C1 segment of cervical spinal cord (tissue), 14 donors: ENCODE measurements around the gene C6orf118.

Experiments used
- DNase-seq, 14 donors: peaks; one replicate each; lab custom pipeline; 2025; lab: John Stamatoyannopoulos, UW

Gene C6orf118

GRCh38 chr6:165244524-165245247, 64.7 kb downstream of the C6orf118 start:
- DNase-seq = peak in 3 of 14 donors; percentile 18 to 41 (median 39)

DNA sequence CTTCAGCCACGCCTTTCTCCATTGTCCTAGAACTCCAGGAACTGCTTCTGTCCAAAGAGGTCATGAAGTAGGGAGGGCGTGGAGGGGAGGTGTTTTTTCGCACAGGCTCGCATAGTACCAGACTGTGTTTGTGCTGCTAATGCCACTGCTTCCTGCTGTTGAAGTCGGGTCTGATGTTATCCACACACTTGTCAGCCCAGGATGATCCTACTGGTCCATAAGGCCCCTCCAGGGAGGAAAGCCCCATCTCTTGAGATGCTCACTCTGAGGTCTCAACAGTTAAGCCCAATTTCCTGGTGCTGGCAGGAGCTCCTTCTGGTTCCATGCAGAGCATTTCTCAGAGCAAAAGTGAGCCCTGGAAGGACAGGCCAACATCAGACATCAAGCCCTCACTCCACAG, 65.6 kb downstream of the C6orf118 start:
- DNase-seq = no peak

- no peak for DNase-seq
Observed at GRCh38 chr6:165236326-165236725, 73.1 kb downstream of the C6orf118 start.

DNA sequence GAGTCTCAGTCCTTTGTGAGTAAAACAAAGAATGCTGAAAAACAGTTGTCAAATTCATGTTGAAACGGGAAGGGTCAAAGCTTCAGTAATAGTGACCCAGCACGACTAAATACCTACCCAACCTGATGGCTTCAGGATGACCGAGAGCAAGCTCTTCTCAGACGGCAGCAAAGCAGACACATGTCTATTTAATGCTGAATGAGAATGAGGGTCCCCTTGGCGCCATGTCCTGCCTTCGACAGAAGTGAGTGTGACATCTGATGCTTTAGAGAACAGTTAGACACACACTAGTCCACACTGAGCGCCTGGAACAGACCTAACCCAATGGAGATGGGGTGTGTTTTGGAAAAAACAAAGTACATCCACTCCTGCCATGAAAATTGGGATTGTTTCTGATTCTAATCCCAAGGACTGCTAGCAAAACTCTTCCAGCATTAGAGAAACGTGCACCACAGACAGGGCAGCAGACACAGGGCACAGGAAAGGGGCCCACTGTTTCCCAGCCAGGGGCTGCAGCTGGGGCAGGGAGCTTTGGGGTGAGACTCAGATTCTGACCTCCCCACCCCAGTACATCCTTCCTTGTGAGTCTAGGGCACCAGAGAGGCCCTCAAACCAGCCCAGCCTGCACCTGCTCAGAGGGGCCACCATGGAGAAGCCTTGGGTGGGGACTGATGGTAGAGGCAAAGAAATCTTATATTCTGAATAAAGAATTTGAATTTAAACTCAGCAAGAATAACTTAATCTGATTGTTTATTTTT, 76.5 kb downstream of the C6orf118 start:
- no peak for DNase-seq

DNA sequence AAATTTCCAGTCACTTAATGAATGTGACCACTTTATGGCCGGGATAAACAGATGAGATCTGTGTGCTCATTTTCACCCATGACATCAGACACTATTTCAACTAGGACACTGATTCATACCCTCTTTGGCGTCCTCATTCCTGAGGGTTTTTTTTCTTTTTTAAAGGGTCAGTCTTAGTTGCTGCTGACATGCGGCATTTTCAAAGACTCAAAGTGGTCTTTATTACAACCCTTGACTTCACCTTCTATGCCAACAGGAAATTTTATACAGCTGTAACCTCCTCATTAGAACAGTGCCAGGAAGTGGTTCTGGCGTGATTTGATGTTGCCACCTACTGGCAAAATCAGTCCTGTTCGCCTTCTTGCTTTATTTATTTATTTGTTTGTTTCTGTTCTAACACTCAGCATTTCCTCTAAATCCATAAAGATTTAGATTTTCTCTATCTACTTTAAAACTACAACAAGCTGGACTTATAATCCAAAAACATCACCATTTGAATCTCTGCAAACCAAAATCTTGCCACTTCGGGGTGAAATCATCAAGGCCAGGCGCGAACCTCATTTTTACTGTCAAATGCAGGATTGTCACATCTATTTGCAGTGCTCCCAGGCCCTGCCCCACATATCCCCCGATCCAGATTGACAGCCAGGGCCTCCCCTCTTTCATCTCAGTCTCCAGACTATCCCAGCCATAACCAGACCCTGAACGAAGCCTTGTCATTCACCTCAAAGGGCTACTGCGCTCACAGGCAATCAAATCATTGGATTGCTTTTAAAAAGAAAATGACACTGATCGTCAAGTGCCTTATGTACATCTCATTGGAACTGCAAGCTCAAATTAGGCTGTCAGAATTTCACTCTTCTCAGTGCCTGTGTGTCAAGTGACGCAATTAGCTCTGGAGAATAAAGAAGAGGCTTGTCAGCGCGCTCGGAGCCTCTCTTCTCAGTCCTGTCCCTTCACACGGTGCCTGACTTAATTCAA, 77.5 kb downstream of the C6orf118 start:
- peak in 10 of 14 donors; percentile 8 to 95 (median 26) for DNase-seq

DNA sequence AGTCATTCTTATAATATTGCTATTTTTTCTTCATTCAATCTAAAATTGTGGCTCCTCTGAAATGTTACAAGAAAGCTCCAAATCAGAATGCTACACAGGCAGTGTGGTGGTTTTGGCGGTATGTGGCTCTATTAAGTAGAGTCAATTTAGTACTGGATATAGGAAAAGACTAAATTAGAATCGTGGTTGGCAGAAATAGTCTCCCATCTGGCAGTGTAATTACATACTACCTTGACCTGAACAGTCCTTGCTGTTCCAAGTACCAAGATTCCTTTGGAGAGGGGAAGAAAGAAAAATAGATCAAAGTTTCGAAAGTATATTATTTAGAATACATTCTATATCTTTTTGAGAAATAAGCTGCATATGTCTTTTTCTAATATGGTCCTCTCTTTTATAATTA, 78.2 kb downstream of the C6orf118 start:
- DNase-seq = peak in 1 of 14 donors; percentile 95
